Measurements from ENCODE around the gene PRR7. TPM values are rescaled to one million over a fixed set of nuclear protein-coding genes. Genes with fewer than 3 reads are reported as not detected.

PRR7 gene
- total and polyA plus RNA-seq, 2 of the 13 experiments (the other 11 are each of a cell fraction or from before 2014, with no cell fraction given) = 4.8 to 5.0 TPM

DNA sequence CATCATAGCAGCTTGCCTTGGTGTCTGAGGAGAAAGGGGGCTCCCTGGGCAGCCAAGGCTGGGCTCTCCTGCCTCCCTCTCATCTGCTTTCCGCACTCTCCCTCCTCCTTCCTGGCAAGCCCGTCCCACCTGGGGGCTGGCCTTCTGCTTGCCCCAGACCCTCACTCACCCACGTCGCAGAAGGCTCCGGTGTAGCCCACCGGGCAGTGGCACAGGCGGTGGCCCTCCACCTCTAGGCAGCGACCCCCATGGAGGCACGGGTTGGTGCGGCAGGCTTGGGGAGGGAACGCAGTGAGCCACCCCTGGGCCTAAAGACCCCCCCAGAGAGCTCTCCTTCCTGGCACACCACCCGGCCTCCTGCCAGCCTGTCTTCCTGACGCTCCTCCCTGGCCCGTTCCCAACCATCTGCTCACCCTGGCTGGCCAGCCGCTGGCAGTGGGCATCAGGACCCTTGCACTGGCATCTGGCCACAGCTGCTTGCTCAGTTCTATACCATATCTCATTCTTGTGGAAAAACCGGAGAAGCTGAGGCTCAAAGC lies 41.9 kb upstream of the PRR7 start:
- ATAC-seq (no peak), FAIRE-seq (no peak), DNase-seq (ENCODE audit: low spot score) (no peak)
- Histone ChIP-seq H3K27ac (ENCODE audit: extremely low read length, insufficient read depth, low read length) (no peak overlapping the region), H4K20me1 (ENCODE audit: insufficient read depth, low read length) (no peaks in the 10 kb centered on the region), H3K9me3 (ENCODE audit: low read length) (no peaks in the 10 kb centered on the region), H3K79me2 (ENCODE audit: insufficient read depth, low read length) (no peaks in the 10 kb centered on the region), H3K4me1 (ENCODE audit: insufficient read depth, low read length) (peaks cover 27% of the 10 kb centered on the region), H2AFZ (ENCODE audit: low read length) (no peak overlapping the region), H3K36me3 (replicated peaks in 1 of 2; ENCODE audit: control insufficient read depth in 1 of 2, insufficient read depth in 2 of 2, low read length in 2 of 2) (no peaks in the 10 kb centered on the region), H3K9ac (ENCODE audit: insufficient read depth, low read depth, low read length) (peak overlapping the region; percentile 39; the same call in 1 of the 2 replicates), H3K4me2 (ENCODE audit: low read depth, low read length) (peak overlapping the region; percentile 71), H3K4me3 (replicated peaks in 1 of 3; ENCODE audit: insufficient read depth in 1 of 3, low read depth in 2 of 3, low read length in 3 of 3) (peak overlapping the region in 2 of 3 experiments; percentile 59 to 70; a peak in 4 of 6 replicates), H3K27me3 (ENCODE audit: control insufficient read depth in 1 of 2, insufficient read depth in 2 of 2, low read length in 2 of 2) (no peaks in the 10 kb centered on the region)
- CTCF ChIA-PET (ENCODE audit: low intra/inter-chr PET ratio, low total read pairs) = interaction anchor here (0.6 to 2.3 kb wide), 3 partner anchors 34 to 96 kb away, joined by 3 to 35 read pairs (median 3); no protein-coding TSS in a partner anchor
- intact Hi-C loops (cut with micrococcal nuclease; ENCODE audit: unreplicated experiment) (loop anchor here (1.0 kb wide), 1 partner anchor 50 kb away; no protein-coding TSS in a partner anchor), in situ Hi-C loops (cut with HindIII; ENCODE audit: extremely low pct_ligation_motif_present, low pct_unique_long_range_greater_than_20kb) (no loop called here)
- no TSS peak for BruUV-seq (replicated peaks)
- POLR2A ChIA-PET = interaction anchor here (1.1 to 3.3 kb wide), 9 partner anchors 20 to 93 kb away, joined by 3 to 19 read pairs (median 6); partner anchors contain the start of genes GRK6, PDLIM7 and PRR7
- 88% methylated on average over 8 of the region's 16 CpGs for WGBS (ENCODE audit: low lambda C conversion rate)
- TF ChIP-seq, protein P1, sequence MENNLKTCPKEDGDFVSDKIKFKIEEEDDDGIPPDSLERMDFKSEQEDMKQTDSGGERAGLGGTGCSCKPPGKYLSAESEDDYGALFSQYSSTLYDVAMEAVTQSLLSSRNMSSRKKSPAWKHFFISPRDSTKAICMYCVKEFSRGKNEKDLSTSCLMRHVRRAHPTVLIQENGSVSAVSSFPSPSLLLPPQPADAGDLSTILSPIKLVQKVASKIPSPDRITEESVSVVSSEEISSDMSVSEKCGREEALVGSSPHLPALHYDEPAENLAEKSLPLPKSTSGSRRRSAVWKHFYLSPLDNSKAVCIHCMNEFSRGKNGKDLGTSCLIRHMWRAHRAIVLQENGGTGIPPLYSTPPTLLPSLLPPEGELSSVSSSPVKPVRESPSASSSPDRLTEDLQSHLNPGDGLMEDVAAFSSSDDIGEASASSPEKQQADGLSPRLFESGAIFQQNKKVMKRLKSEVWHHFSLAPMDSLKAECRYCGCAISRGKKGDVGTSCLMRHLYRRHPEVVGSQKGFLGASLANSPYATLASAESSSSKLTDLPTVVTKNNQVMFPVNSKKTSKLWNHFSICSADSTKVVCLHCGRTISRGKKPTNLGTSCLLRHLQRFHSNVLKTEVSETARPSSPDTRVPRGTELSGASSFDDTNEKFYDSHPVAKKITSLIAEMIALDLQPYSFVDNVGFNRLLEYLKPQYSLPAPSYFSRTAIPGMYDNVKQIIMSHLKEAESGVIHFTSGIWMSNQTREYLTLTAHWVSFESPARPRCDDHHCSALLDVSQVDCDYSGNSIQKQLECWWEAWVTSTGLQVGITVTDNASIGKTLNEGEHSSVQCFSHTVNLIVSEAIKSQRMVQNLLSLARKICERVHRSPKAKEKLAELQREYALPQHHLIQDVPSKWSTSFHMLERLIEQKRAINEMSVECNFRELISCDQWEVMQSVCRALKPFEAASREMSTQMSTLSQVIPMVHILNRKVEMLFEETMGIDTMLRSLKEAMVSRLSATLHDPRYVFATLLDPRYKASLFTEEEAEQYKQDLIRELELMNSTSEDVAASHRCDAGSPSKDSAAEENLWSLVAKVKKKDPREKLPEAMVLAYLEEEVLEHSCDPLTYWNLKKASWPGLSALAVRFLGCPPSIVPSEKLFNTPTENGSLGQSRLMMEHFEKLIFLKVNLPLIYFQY (CRISPR knock-in tag; IDR thresholded peaks at IDR 0.05; ENCODE audit: borderline replicate concordance) = no peak
- TF ChIP-seq HNRNPL (IDR thresholded peaks at IDR 0.05; ENCODE audit: low read depth, low read length) (0 out of 2 replicates have a peak, but pooled peaks have one; percentile 55), RFX3 (CRISPR knock-in tag; IDR thresholded peaks at IDR 0.05) (no peak), ZNF263 (CRISPR knock-in tag; IDR thresholded peaks at IDR 0.05) (0 out of 2 replicates have a peak, but pooled peaks have one; percentile 8)

Measured in HepG2 (cell line).